Epithelial cell of esophagus (primary cell): ENCODE data around the gene TRMT44.
"Not testable (repeated sequence)": the region's sequence is repeated elsewhere in the genome, so short reads cannot be mapped to it uniquely, and the experiment has no call there.

ENCODE experiments used
- DNase-seq: peaks from one replicate; pipeline ENCODE4 v3.0.0; 2010; ENCODE audit warnings: low read depth
- H3K4me3 ChIP-seq: 2 replicates; pipeline ENCODE4 v1.5.1; 2011; ENCODE audit warnings: mild to moderate bottlenecking, low read length, control low read depth
- TF ChIP-seq, protein P1 (sequence below): IDR thresholded peaks from 2 replicates; pipeline ENCODE4 v1.5.1; 2011; ENCODE audit warnings: low read depth, mild to moderate bottlenecking, low read length, control low read depth, inconsistent platforms; ENCODE audit not compliant: insufficient read depth; ENCODE audit errors: missing control alignments

Gene TRMT44

DNA sequence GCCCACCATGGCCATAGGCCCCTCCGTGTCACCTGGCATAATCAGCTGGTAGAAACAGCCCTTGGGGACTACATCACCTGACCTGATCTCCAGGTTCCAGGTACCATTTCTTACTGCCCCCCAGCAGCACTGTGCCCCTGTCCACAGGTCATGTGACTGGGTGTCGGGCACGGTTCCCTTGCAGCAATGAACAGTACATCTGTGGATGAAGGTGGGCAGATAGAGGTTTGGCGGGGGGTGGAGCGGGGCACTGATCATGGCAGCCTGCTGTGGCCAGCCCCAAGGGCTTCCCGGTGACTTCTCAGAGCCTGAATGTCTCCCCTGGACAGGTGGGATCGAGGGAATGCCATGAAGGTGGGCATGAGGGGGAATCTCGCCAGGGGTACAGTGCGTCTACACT is 37.8 kb downstream of the TRMT44 start:
- no peak for DNase-seq
- H3K4me3 ChIP-seq, result no peak overlapping the region
- TF ChIP-seq, protein P1, sequence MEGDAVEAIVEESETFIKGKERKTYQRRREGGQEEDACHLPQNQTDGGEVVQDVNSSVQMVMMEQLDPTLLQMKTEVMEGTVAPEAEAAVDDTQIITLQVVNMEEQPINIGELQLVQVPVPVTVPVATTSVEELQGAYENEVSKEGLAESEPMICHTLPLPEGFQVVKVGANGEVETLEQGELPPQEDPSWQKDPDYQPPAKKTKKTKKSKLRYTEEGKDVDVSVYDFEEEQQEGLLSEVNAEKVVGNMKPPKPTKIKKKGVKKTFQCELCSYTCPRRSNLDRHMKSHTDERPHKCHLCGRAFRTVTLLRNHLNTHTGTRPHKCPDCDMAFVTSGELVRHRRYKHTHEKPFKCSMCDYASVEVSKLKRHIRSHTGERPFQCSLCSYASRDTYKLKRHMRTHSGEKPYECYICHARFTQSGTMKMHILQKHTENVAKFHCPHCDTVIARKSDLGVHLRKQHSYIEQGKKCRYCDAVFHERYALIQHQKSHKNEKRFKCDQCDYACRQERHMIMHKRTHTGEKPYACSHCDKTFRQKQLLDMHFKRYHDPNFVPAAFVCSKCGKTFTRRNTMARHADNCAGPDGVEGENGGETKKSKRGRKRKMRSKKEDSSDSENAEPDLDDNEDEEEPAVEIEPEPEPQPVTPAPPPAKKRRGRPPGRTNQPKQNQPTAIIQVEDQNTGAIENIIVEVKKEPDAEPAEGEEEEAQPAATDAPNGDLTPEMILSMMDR, result no peak

DNA sequence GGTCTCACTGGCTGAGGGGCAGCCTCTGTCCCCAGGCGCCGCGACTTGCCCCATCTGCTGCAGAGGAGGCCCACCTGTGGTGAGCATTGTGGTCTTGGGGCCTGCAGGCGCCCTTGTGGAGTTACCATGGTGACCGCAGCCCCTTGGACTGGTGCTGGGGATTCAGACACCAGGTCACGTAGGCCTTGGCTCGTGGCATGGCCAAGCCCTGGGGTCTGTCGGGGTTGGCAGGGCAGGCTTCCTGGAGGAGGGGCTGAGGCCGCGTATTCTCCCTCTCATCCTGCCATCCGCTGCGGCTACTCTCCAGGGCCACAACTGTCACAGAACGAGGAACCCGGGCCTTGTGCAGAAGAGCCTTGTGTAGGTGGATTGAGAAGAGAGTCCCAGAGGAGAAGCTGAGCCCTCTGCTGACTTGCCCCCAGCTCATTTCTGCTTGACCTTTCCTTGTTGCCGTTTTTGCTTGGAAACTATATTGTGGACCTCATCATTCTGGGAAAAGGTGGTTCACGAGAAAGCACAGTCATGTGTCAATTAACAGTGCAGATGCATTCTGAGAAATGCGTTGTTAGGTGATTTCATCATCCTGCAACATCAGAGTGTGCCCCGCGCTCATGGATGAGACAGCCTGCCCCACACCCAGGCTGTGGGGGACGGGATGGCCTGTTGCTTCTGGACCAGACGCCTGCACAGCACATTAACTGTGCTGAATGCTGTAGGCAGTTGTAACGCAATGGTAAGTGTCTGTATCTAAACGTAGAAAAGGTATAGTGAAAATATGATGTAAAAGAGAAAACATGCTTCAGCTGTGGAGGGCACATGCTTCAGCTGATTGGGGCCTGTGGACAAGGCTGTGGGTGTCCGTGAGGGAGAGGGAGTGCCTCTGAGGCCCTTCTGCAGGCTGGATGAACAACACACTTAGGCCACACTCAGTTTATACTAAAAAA is 38.5 kb downstream of the TRMT44 start:
- H3K4me3 ChIP-seq, result no peak overlapping the region
- DNase-seq, result no peak
- TF ChIP-seq, protein P1, result no peak

DNA sequence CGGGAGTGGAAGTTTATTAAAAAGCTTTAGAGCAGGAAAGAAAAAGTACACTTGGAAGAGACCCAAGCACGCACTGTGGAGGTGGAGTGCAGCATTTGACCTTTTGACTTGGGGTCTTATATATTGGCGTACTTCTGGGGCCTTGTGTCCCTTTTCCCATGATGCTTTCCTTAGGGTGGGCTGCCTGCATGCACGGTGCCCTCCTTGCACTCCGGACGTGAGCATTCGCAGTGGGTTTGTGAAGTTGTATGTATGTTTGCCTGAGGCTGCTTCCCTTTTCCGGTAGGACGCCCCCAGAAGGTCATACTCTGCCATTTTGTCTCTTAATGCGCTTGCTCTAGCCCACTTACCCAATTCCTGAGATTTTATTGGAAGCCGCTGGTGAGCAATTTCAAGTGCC is 39.6 kb downstream of the TRMT44 start:
- no peak overlapping the region for H3K4me3 ChIP-seq
- TF ChIP-seq, protein P1, result no peak
- DNase-seq, result no peak

DNA sequence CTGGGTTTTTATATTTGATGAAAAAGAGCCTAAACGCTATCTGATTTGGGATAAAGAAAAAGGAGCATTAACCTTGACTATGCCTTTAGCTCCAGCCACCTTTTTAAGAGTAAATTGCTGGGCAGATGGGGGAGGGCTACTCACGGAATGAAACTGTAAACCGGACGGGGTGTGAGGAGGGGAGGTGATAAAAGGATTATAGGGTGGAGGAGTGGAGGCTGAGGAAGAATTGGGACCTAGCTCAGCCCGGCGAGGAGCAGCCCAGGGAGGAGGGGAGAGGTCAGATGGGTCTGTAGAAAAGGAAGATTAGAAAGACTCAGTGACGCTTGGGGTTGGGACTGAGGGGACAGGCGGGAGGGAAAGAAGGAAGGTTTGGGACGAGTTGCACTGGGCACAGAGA is 46.1 kb downstream of the TRMT44 start:
- H3K4me3 ChIP-seq, DNase-seq: not testable (repeated sequence)

DNA sequence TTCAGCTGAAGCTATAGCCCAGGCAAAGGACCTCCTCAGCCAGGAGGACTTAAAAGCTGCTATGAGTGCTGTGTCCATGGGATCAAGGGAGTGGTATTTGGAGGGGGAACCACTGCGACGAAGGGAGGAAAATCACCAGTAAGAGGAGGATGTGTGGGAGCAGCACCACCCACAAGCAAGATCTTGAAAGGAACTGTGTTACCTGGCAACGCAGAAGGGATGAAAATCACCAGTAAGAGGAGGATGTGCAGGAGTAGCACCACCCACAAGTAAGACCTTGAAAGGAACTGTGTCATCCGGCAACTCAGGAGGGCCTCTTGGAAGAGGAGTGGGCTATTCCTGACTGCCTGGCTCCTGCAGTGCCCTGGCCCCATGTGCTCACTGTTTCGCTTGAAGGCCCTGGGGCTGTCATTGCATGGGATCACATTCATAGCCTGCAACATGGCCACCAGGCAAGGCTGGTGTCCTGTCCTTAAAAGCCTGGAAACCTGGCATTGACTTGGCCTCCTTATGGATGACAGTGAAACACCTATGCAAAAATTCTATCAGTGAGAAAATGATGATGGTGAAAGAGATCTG is 48.3 kb downstream of the TRMT44 start:
- TF ChIP-seq, protein P1, result no peak
- H3K4me3 ChIP-seq, result no peak overlapping the region
- DNase-seq, result no peak

DNA sequence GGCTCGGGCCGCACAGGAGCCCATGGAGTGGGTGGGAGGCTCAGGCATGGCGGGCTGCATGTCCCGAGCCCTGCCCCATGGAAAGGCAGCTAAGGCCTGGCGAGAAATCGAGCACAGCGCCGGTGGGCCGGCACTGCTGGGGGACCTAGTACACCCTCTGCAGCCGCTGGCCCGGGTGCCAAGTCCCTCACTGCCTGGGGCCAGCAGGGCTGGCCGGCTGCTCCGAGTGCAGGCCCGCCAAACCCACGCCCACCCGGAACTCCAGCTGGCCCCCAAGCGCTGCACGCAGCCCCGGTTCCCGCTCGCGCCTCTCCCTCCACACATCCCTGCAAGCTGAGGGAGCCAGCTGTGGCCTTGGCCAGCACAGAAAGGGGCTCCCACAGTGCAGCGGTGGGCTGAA is 50.9 kb downstream of the TRMT44 start:
- DNase-seq, H3K4me3 ChIP-seq: not testable (repeated sequence)

DNA sequence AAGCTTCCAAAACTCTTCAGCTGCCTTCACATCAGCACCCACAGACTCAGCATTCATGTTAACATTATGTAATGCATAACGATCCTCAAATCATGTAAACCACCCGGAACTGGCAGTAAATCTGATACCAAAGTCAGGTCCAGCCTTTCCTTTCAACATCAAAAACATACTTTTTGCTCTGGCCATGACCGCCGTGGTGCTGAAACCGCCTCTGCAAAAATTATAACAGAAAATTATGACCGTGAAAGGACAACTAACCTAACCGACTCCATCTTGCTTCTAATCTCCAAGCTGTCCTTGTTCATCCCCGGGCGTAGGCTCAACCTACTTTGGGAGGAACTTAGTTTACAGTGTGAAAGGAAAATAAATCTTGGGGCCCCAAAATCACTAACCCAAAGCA is 51.6 kb downstream of the TRMT44 start:
- DNase-seq, result no peak
- H3K4me3 ChIP-seq, result no peak overlapping the region
- TF ChIP-seq, protein P1, result no peak

DNA sequence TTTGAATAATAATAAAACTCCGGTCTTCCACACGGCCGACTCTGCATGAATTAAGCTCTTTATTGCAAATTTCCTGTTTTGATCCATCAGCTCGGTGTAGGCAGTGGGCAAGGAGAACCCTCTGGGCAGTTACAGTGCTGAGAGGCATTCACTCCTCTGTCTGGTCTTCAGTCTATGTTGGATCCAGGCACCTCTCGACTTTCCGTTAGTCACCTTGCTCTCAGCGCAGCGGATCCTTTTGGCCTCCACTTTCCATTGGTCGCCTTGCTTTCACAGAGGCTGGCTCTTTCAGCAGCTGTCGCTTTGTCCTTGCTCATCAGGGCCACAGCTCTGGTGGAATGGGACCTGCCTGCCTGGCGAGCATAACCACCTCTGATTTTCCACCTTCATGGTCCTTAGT is 52.9 kb downstream of the TRMT44 start:
- TF ChIP-seq, protein P1, result no peak
- DNase-seq, result no peak
- H3K4me3 ChIP-seq, result no peak overlapping the region
